ENCODE measurements around the gene ALDH1A2.

Gene ALDH1A2

GRCh38 chr15:57947781-57948180 lies 117.7 kb downstream of the ALDH1A2 start:
- H3K36me3 ChIP-seq (ENCODE audit: control insufficient read depth, low read depth, low read length): no peaks in the 10 kb centered on the region
- H3K4me1 ChIP-seq (ENCODE audit: control insufficient read depth, low read depth, low read length): no peaks in the 10 kb centered on the region
- H3K27me3 ChIP-seq (ENCODE audit: control insufficient read depth, insufficient read depth, low read length): no peaks in the 10 kb centered on the region
- H3K9ac ChIP-seq (ENCODE audit: low read length): no peak overlapping the region
- no peak overlapping the region for H3K27ac ChIP-seq (ENCODE audit: low read length)
- H3K4me3 ChIP-seq (ENCODE audit: low read length): no peak overlapping the region
- no peaks in the 10 kb centered on the region for H3K9me3 ChIP-seq (ENCODE audit: control insufficient read depth, low read depth, low read length)

GRCh38 chr15:57947282-57947681 lies 118.2 kb downstream of the ALDH1A2 start:
- no peak overlapping the region for H3K27ac ChIP-seq (ENCODE audit: low read length)
- no peak overlapping the region for H3K4me3 ChIP-seq (ENCODE audit: low read length)
- no peaks in the 10 kb centered on the region for H3K9me3 ChIP-seq (ENCODE audit: control insufficient read depth, low read depth, low read length)
- no peaks in the 10 kb centered on the region for H3K36me3 ChIP-seq (ENCODE audit: control insufficient read depth, low read depth, low read length)
- H3K9ac ChIP-seq (ENCODE audit: low read length): no peak overlapping the region
- no peaks in the 10 kb centered on the region for H3K4me1 ChIP-seq (ENCODE audit: control insufficient read depth, low read depth, low read length)
- no peaks in the 10 kb centered on the region for H3K27me3 ChIP-seq (ENCODE audit: control insufficient read depth, insufficient read depth, low read length)

GRCh38 chr15:57946491-57947048 lies 118.9 kb downstream of the ALDH1A2 start:
- no peak overlapping the region for H3K4me3 ChIP-seq (ENCODE audit: low read length)
- no peak overlapping the region for H3K9ac ChIP-seq (ENCODE audit: low read length)
- no peaks in the 10 kb centered on the region for H3K36me3 ChIP-seq (ENCODE audit: control insufficient read depth, low read depth, low read length)
- H3K9me3 ChIP-seq (ENCODE audit: control insufficient read depth, low read depth, low read length): no peaks in the 10 kb centered on the region
- H3K27ac ChIP-seq (ENCODE audit: low read length): no peak overlapping the region
- no peaks in the 10 kb centered on the region for H3K4me1 ChIP-seq (ENCODE audit: control insufficient read depth, low read depth, low read length)
- H3K27me3 ChIP-seq (ENCODE audit: control insufficient read depth, insufficient read depth, low read length): no peaks in the 10 kb centered on the region

DNA sequence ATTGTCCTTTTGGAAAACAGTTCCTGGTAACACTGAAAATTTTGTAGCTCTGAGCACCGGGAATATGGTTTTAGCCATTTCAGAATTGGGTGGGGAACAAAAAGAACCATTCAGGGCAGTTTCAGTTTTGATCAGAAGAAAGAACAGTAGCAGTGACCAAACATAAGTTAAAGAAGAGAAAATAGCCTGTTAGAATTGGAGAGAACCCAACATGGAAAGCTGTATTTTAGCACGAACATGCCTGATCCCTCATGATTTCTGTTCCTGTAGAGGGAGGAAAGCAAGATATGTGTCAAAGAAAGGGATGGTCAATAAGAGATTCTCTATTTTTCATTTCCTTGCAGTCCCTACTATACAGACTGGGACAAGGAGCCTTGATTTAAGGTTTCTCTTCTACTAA lies 119.9 kb downstream of the ALDH1A2 start:
- Histone ChIP-seq H3K4me1 (ENCODE audit: control insufficient read depth, low read depth, low read length) (no peaks in the 10 kb centered on the region), H3K9ac (ENCODE audit: low read length) (no peak overlapping the region), H3K9me3 (ENCODE audit: control insufficient read depth, low read depth, low read length) (no peaks in the 10 kb centered on the region), H3K4me3 (ENCODE audit: low read length) (no peak overlapping the region), H3K27me3 (ENCODE audit: control insufficient read depth, insufficient read depth, low read length) (no peaks in the 10 kb centered on the region), H3K36me3 (ENCODE audit: control insufficient read depth, low read depth, low read length) (no peaks in the 10 kb centered on the region), H3K27ac (ENCODE audit: low read length) (no peak overlapping the region)

DNA sequence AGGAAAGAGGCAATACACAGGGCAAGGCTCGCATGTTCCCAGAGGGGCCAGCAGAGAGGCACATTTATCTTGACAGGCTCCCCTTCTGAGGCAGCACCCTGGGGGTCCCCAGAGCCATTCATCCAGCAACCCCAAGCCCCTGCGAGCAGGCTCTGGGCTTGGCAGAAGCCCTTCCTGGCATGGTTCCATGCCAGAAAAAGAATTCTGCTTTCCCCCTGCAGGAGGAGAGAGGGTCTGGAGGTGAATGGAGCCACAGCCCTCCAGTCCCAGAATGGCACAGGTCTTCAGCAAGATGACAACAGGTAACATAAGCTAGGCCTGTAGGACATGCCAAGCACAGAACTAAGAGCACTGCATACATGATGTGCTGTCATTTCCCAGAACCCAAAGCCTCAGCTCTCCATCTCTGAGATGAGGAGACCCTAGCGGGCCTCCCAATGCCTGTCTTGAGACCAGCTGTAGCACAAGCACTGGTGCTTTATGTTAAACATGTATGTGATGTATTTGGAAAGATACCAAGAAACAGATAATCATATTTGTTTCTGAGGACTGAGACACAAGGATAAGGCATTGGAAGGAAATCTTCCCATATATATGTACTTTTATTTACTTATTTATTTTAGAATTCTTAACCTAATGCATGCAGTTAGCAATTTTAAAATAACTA lies 121.6 kb downstream of the ALDH1A2 start:
- no peak overlapping the region for H3K9ac ChIP-seq (ENCODE audit: low read length)
- H3K9me3 ChIP-seq (ENCODE audit: control insufficient read depth, low read depth, low read length): no peaks in the 10 kb centered on the region
- no peak overlapping the region for H3K27ac ChIP-seq (ENCODE audit: low read length)
- H3K4me3 ChIP-seq (ENCODE audit: low read length): no peak overlapping the region
- no peaks in the 10 kb centered on the region for H3K27me3 ChIP-seq (ENCODE audit: control insufficient read depth, insufficient read depth, low read length)
- no peaks in the 10 kb centered on the region for H3K36me3 ChIP-seq (ENCODE audit: control insufficient read depth, low read depth, low read length)
- no peaks in the 10 kb centered on the region for H3K4me1 ChIP-seq (ENCODE audit: control insufficient read depth, low read depth, low read length)

DNA sequence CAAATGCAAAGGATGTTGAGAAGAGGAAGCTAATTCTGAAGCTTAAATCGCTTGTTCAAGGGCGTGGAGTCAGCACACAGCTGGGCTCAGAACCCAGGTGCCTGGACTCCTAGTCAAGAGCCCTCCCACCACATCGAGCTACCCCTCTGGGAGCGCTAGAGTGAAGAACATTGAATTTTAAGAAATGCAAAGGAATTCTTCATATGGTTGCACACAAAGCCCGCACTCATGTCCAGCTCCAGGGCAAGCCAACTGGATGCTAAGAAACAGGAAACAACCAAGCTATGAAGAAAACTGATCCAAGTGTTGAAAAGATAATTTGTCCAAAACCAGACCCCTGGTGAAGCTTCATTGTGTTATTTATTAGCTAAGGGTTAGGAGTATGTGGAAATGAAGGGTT lies 122.3 kb downstream of the ALDH1A2 start:
- no peaks in the 10 kb centered on the region for H3K9me3 ChIP-seq (ENCODE audit: control insufficient read depth, low read depth, low read length)
- H3K36me3 ChIP-seq (ENCODE audit: control insufficient read depth, low read depth, low read length): no peaks in the 10 kb centered on the region
- no peak overlapping the region for H3K4me3 ChIP-seq (ENCODE audit: low read length)
- no peak overlapping the region for H3K27ac ChIP-seq (ENCODE audit: low read length)
- no peaks in the 10 kb centered on the region for H3K4me1 ChIP-seq (ENCODE audit: control insufficient read depth, low read depth, low read length)
- no peak overlapping the region for H3K9ac ChIP-seq (ENCODE audit: low read length)
- no peaks in the 10 kb centered on the region for H3K27me3 ChIP-seq (ENCODE audit: control insufficient read depth, insufficient read depth, low read length)

- Histone ChIP-seq H3K27me3 (ENCODE audit: control insufficient read depth, insufficient read depth, low read length) (no peaks in the 10 kb centered on the region), H3K27ac (ENCODE audit: low read length) (no peak overlapping the region), H3K9me3 (ENCODE audit: control insufficient read depth, low read depth, low read length) (no peaks in the 10 kb centered on the region), H3K4me1 (ENCODE audit: control insufficient read depth, low read depth, low read length) (no peaks in the 10 kb centered on the region), H3K9ac (ENCODE audit: low read length) (no peak overlapping the region), H3K4me3 (ENCODE audit: low read length) (no peak overlapping the region), H3K36me3 (ENCODE audit: control insufficient read depth, low read depth, low read length) (no peaks in the 10 kb centered on the region)
Measured at GRCh38 chr15:57941816-57942215, 123.7 kb downstream of the ALDH1A2 start.

DNA sequence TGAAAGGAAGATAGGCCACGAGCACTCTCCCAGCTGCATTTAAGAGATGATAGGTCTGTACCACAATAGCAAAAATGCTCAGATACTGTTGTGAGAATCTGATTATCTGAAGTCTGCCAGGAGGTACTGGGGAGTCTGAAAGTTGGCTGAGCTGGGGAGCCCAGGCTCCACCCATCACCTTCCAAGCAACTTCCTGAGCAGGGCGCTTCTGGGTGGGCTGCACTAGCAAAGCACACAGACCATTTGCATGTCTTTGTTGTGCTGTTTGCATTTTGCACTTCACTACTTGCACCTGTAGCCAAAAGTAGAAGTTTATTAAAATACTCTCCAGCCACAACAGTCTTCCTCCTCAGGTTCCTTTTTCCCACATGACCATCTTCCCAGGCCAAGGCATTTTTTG lies 133.2 kb downstream of the ALDH1A2 start:
- no peaks in the 10 kb centered on the region for H3K9me3 ChIP-seq (ENCODE audit: control insufficient read depth, low read depth, low read length)
- no peak overlapping the region for H3K9ac ChIP-seq (ENCODE audit: low read length)
- no peak overlapping the region for H3K27ac ChIP-seq (ENCODE audit: low read length)
- H3K36me3 ChIP-seq (ENCODE audit: control insufficient read depth, low read depth, low read length): no peaks in the 10 kb centered on the region
- no peaks in the 10 kb centered on the region for H3K4me1 ChIP-seq (ENCODE audit: control insufficient read depth, low read depth, low read length)
- no peaks in the 10 kb centered on the region for H3K27me3 ChIP-seq (ENCODE audit: control insufficient read depth, insufficient read depth, low read length)
- no peak overlapping the region for H3K4me3 ChIP-seq (ENCODE audit: low read length)

DNA sequence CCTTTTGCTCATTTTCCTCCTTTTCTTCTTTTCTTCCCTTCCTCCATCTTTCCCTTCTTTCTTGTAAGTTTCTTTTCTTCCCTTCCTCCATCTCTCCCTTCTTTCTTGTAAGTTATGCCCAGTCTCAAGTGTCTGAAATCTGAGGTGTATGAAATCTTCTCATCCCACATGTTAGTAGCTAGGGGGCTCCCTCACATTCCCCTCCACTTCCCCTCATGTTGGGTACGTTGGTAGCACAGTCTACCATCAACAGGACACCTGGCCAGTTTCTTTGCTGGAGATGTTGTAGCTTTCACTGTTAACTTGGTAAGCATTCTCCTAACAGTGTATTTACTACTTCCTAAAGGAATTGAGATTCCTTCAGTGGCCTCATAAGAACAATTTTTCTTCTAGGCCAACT lies 133.9 kb downstream of the ALDH1A2 start:
- H3K36me3 ChIP-seq (ENCODE audit: control insufficient read depth, low read depth, low read length): no peaks in the 10 kb centered on the region
- H3K27me3 ChIP-seq (ENCODE audit: control insufficient read depth, insufficient read depth, low read length): no peaks in the 10 kb centered on the region
- no peak overlapping the region for H3K27ac ChIP-seq (ENCODE audit: low read length)
- H3K4me3 ChIP-seq (ENCODE audit: low read length): no peak overlapping the region
- no peaks in the 10 kb centered on the region for H3K9me3 ChIP-seq (ENCODE audit: control insufficient read depth, low read depth, low read length)
- no peak overlapping the region for H3K9ac ChIP-seq (ENCODE audit: low read length)
- no peaks in the 10 kb centered on the region for H3K4me1 ChIP-seq (ENCODE audit: control insufficient read depth, low read depth, low read length)

DNA sequence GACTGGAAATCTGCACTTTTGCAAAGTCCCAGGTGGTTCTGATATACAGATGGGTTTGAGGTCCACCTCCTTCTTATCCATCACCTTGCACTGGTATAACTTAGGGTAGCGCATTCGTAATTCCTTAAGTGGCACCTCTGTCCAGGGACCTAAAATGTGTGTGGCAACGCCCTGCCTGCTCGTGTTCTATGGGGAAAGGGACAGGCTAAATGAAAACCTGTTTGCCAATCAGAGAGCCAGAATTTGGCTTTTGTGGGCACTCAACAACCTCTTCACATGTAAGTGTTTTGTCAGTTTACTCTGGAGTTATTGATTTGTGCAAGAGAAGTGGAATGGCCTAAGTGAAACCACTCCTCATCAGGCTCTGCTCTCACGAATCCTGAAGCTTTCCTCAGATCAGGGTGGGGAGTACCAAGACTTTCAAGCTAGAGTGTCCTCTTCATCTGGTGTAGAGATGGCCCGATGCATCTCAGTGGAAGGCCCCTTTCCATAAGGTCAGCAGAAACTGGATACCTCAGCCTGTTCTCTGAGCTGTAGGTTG lies 138.3 kb downstream of the ALDH1A2 start:
- Histone ChIP-seq H3K27ac (ENCODE audit: low read length) (no peak overlapping the region), H3K36me3 (ENCODE audit: control insufficient read depth, low read depth, low read length) (no peaks in the 10 kb centered on the region), H3K4me3 (ENCODE audit: low read length) (no peak overlapping the region), H3K27me3 (ENCODE audit: control insufficient read depth, insufficient read depth, low read length) (no peaks in the 10 kb centered on the region), H3K9ac (ENCODE audit: low read length) (no peak overlapping the region), H3K4me1 (ENCODE audit: control insufficient read depth, low read depth, low read length) (no peaks in the 10 kb centered on the region), H3K9me3 (ENCODE audit: control insufficient read depth, low read depth, low read length) (no peaks in the 10 kb centered on the region)

GRCh38 chr15:57925650-57926049 lies 139.9 kb downstream of the ALDH1A2 start:
- Histone ChIP-seq H3K9me3 (ENCODE audit: control insufficient read depth, low read depth, low read length) (no peaks in the 10 kb centered on the region), H3K27me3 (ENCODE audit: control insufficient read depth, insufficient read depth, low read length) (no peaks in the 10 kb centered on the region), H3K9ac (ENCODE audit: low read length) (no peak overlapping the region), H3K4me3 (ENCODE audit: low read length) (no peak overlapping the region), H3K27ac (ENCODE audit: low read length) (no peak overlapping the region), H3K4me1 (ENCODE audit: control insufficient read depth, low read depth, low read length) (no peaks in the 10 kb centered on the region), H3K36me3 (ENCODE audit: control insufficient read depth, low read depth, low read length) (no peaks in the 10 kb centered on the region)

- no peaks in the 10 kb centered on the region for H3K27me3 ChIP-seq (ENCODE audit: control insufficient read depth, insufficient read depth, low read length)
- no peak overlapping the region for H3K4me3 ChIP-seq (ENCODE audit: low read length)
- no peak overlapping the region for H3K9ac ChIP-seq (ENCODE audit: low read length)
- no peaks in the 10 kb centered on the region for H3K36me3 ChIP-seq (ENCODE audit: control insufficient read depth, low read depth, low read length)
- no peak overlapping the region for H3K27ac ChIP-seq (ENCODE audit: low read length)
- H3K4me1 ChIP-seq (ENCODE audit: control insufficient read depth, low read depth, low read length): no peaks in the 10 kb centered on the region
- no peaks in the 10 kb centered on the region for H3K9me3 ChIP-seq (ENCODE audit: control insufficient read depth, low read depth, low read length)
Measured at GRCh38 chr15:57924598-57924997, 140.9 kb downstream of the ALDH1A2 start.

Measured in iPS-18a (cell line).